ENCODE measurements around the gene JMJD7. TPM values are rescaled to one million over a fixed set of nuclear protein-coding genes. Genes with fewer than 3 reads are reported as not detected.

JMJD7 gene
- total RNA-seq, 1 donor from 2014 or later, result 12.1 TPM

- DNase-seq, result no peak
- Histone ChIP-seq H3K9me3 (replicated peaks) (no peaks in the 10 kb centered on the region), H3K27ac (replicated peaks) (peak overlapping the region; percentile 69), H3K27me3 (ENCODE audit: low read depth) (no peaks in the 10 kb centered on the region), H3K4me1 (peaks cover 52% of the 10 kb centered on the region), H3K4me3 (peak overlapping the region; percentile 0), H3K36me3 (no peaks in the 10 kb centered on the region)
- no peak for TF ChIP-seq CTCF (IDR thresholded peaks at IDR 0.05; ENCODE audit: borderline replicate concordance)
- intact Hi-C loops (cut with micrococcal nuclease), result no loop called here
Observed at GRCh38 chr15:41790169-41790568, 37.7 kb upstream of the JMJD7 start.

GRCh38 chr15:41790756-41791546, 36.9 kb upstream of the JMJD7 start:
- peak overlapping the region; percentile 69 for H3K27ac ChIP-seq (replicated peaks)
- intact Hi-C loops (cut with micrococcal nuclease), result no loop called here
- no peaks in the 10 kb centered on the region for H3K9me3 ChIP-seq (replicated peaks)
- H3K4me1 ChIP-seq, result peaks cover 56% of the 10 kb centered on the region
- no peak for TF ChIP-seq CTCF (IDR thresholded peaks at IDR 0.05; ENCODE audit: borderline replicate concordance)
- H3K27me3 ChIP-seq (ENCODE audit: low read depth), result no peaks in the 10 kb centered on the region
- peak overlapping the region; percentile 0 for H3K4me3 ChIP-seq
- no peak for DNase-seq
- no peaks in the 10 kb centered on the region for H3K36me3 ChIP-seq

- no peak for TF ChIP-seq CTCF (IDR thresholded peaks at IDR 0.05; ENCODE audit: borderline replicate concordance)
- intact Hi-C loops (cut with micrococcal nuclease), result no loop called here
- Histone ChIP-seq H3K27me3 (ENCODE audit: low read depth) (no peaks in the 10 kb centered on the region), H3K27ac (replicated peaks) (peak overlapping the region; percentile 69), H3K9me3 (replicated peaks) (no peaks in the 10 kb centered on the region), H3K4me1 (peaks cover 61% of the 10 kb centered on the region), H3K4me3 (no peak overlapping the region), H3K36me3 (no peaks in the 10 kb centered on the region)
- DNase-seq, result no peak
Observed at GRCh38 chr15:41791547-41791937, 36.4 kb upstream of the JMJD7 start.

- intact Hi-C loops (cut with micrococcal nuclease), result no loop called here
- peaks cover 67% of the 10 kb centered on the region for H3K4me1 ChIP-seq
Observed at GRCh38 chr15:41792000-41792637, 35.8 kb upstream of the JMJD7 start.

GRCh38 chr15:41794081-41794480, 33.8 kb upstream of the JMJD7 start:
- H3K27ac ChIP-seq (replicated peaks), result no peak overlapping the region
- intact Hi-C loops (cut with micrococcal nuclease), result no loop called here

More at GRCh38 chr15:41792000-41792637, 35.8 kb upstream of the JMJD7 start:
- DNase-seq, result no peak
- no peaks in the 10 kb centered on the region for H3K27me3 ChIP-seq (ENCODE audit: low read depth)
- H3K9me3 ChIP-seq (replicated peaks), result no peaks in the 10 kb centered on the region
- no peak overlapping the region for H3K4me3 ChIP-seq
- TF ChIP-seq CTCF (IDR thresholded peaks at IDR 0.05; ENCODE audit: borderline replicate concordance), result no peak
- H3K36me3 ChIP-seq, result no peaks in the 10 kb centered on the region
- H3K27ac ChIP-seq (replicated peaks), result peak overlapping the region; percentile 69

More at GRCh38 chr15:41794081-41794480, 33.8 kb upstream of the JMJD7 start:
- Histone ChIP-seq H3K36me3 (no peaks in the 10 kb centered on the region), H3K4me3 (no peak overlapping the region), H3K27me3 (ENCODE audit: low read depth) (no peaks in the 10 kb centered on the region), H3K9me3 (replicated peaks) (no peaks in the 10 kb centered on the region), H3K4me1 (peaks cover 73% of the 10 kb centered on the region)
- DNase-seq, result no peak
- TF ChIP-seq CTCF (IDR thresholded peaks at IDR 0.05; ENCODE audit: borderline replicate concordance), result no peak

Data from left ventricle myocardium inferior (tissue), 1 donor.